AG04450 (cell line): ENCODE results near the gene CDH13. TPM values are rescaled to one million over a fixed set of nuclear protein-coding genes. Genes with fewer than 3 reads are reported as not detected.

Source experiments
- CTCF ChIA-PET: fragments of 300-600, 350-600 bp; formaldehyde crosslinking; extraction: SDS; loops from one replicate; lab custom pipeline; 2022; ENCODE audit warnings: antibody characterized with exemption, inconsistent platforms; lab: Charles Lee
- POLR2A ChIA-PET: fragments of 350-600 bp; formaldehyde crosslinking; extraction: SDS; loops from one replicate; lab custom pipeline; 2021; ENCODE audit warnings: antibody characterized with exemption, inconsistent platforms; lab: Yijun Ruan, JAX
- DNase-seq: peaks from one replicate; pipeline ENCODE4 v3.0.0-alpha.2; 2011; ENCODE audit warnings: low read depth, low spot score
- H3K27ac ChIP-seq: one replicate; pipeline ENCODE4 v1.5.1; 2012; ENCODE audit warnings: low read depth, low read length, control low read depth
- H3K27me3 ChIP-seq: one replicate; pipeline ENCODE4 v1.6.0; 2012; ENCODE audit warnings: low read length; ENCODE audit not compliant: control insufficient read depth, insufficient read depth
- H3K4me3 ChIP-seq: 2 replicates; pipeline ENCODE4 v1.5.1; 2011; ENCODE audit warnings: mild to moderate bottlenecking, low read depth, low read length, control low read depth
- H3K9me3 ChIP-seq: 2 replicates; pipeline ENCODE4 v1.5.1; 2012; ENCODE audit warnings: low read length; ENCODE audit not compliant: control insufficient read depth, insufficient read depth
- polyA plus RNA-seq: library from polyadenylated mRNA; depleted of rRNA; stranded (reverse); fragments of >200 nt; gene quantifications from 2 replicates; pipeline ENCODE4 v1.2.3, GENCODE V29; 2011
- TF ChIP-seq, protein P1 (sequence below): IDR thresholded peaks from 2 replicates; pipeline ENCODE4 v1.5.1; 2011; ENCODE audit warnings: low read depth, low read length, control low read depth, inconsistent platforms

The CDH13 gene
- polyA plus RNA-seq, 1 experiment, result 55.0 TPM

- Histone ChIP-seq H3K27me3 (no peaks in the 10 kb centered on the region), H3K9me3 (no peaks in the 10 kb centered on the region; the same call in 1 of the 2 replicates), H3K27ac (no peak overlapping the region), H3K4me3 (no peak overlapping the region)
- ChIA-PET CTCF (no interaction called here), POLR2A (no interaction called here)
- TF ChIP-seq, protein P1, sequence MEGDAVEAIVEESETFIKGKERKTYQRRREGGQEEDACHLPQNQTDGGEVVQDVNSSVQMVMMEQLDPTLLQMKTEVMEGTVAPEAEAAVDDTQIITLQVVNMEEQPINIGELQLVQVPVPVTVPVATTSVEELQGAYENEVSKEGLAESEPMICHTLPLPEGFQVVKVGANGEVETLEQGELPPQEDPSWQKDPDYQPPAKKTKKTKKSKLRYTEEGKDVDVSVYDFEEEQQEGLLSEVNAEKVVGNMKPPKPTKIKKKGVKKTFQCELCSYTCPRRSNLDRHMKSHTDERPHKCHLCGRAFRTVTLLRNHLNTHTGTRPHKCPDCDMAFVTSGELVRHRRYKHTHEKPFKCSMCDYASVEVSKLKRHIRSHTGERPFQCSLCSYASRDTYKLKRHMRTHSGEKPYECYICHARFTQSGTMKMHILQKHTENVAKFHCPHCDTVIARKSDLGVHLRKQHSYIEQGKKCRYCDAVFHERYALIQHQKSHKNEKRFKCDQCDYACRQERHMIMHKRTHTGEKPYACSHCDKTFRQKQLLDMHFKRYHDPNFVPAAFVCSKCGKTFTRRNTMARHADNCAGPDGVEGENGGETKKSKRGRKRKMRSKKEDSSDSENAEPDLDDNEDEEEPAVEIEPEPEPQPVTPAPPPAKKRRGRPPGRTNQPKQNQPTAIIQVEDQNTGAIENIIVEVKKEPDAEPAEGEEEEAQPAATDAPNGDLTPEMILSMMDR, result no peak
- no peak for DNase-seq
Measured at GRCh38 chr16:83083361-83083760, 456.6 kb downstream of the CDH13 start.

DNA sequence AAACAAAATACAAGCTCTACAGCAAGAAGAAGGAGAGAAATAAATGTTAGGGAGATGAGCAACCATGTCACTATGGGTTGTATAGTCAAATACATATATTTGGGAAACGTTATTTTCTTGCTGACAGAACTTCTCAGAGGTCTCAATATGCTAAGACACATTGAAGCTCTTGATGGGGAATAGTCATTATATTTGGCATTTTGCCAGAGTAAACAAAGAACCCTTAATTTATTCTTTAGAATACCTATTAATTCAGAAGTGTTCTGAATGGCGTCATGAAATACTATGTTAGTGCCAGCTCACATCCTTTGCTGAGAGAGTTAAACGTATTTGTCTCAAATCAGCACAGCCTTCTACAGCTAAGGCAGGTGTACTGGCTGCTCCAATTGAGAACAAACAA is 458.9 kb downstream of the CDH13 start:
- no peaks in the 10 kb centered on the region; the same call in 1 of the 2 replicates for H3K9me3 ChIP-seq
- no peak overlapping the region for H3K4me3 ChIP-seq
- DNase-seq, result no peak
- H3K27ac ChIP-seq, result no peak overlapping the region
- ChIA-PET CTCF (no interaction called here), POLR2A (no interaction called here)
- TF ChIP-seq, protein P1, result no peak
- H3K27me3 ChIP-seq, result no peaks in the 10 kb centered on the region

DNA sequence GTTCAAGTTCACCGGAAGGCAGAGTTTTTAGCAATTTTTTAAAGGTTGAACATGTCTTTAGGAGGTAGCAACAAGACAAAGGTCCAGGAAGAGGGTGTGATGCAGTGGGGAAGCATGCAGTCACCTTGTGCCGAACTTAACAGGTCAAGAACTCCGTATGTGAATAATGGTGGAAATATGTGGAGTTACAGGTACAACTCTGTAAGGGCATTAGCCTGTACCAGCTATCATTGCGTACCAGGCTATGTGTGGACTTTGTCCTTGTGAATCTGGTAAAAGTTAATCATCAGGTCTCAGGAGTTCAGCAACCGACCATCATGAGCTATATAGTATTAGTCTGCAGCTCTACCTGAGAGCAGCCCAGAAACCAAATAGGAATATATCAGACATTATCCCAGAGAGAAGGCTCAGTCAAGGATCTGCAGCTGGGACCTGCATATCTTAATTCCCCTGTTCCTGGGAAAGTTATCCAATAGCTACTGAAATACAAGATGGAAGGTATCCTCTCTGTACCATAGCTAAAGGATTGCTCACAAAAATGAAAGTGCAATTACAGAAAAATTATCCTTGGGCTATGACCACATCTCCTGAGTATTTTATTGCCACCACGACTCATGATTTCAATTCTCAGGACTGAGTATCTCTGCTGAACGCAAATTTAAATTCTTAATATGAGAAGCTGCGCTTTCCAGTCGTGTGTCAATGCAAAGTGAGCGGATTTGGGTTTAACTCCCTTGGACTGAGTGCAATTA is 469.3 kb downstream of the CDH13 start:
- no peaks in the 10 kb centered on the region for H3K9me3 ChIP-seq
- ChIA-PET POLR2A (no interaction called here), CTCF (no interaction called here)
- no peak for DNase-seq
- H3K4me3 ChIP-seq, result no peak overlapping the region
- no peak overlapping the region for H3K27ac ChIP-seq
- no peaks in the 10 kb centered on the region for H3K27me3 ChIP-seq
- TF ChIP-seq, protein P1, result no peak

- TF ChIP-seq, protein P1, result no peak
- DNase-seq, result no peak
- Histone ChIP-seq H3K9me3 (no peaks in the 10 kb centered on the region), H3K27ac (no peak overlapping the region), H3K27me3 (no peaks in the 10 kb centered on the region), H3K4me3 (no peak overlapping the region)
- ChIA-PET CTCF (interaction anchor here (1.3 kb wide), 1 partner anchor 16 kb away, joined by 5 read pairs; no protein-coding TSS in a partner anchor), POLR2A (no interaction called here)
Measured at GRCh38 chr16:83098536-83098935, 471.8 kb downstream of the CDH13 start.

GRCh38 chr16:83100679-83101078 is 473.9 kb downstream of the CDH13 start:
- ChIA-PET POLR2A (no interaction called here), CTCF (no interaction called here)
- Histone ChIP-seq H3K4me3 (no peak overlapping the region), H3K27ac (no peak overlapping the region), H3K27me3 (no peaks in the 10 kb centered on the region), H3K9me3 (no peaks in the 10 kb centered on the region)
- TF ChIP-seq, protein P1, result no peak
- DNase-seq, result no peak
